GM21717 (cell line): ENCODE results near the gene CCDC184.
"Not testable (repeated sequence)": the region's sequence is repeated elsewhere in the genome, so short reads cannot be mapped to it uniquely, and the experiment has no call there.

Source experiments
- ATAC-seq: cut with Tn5 transposase; IDR thresholded peaks from one replicate; pipeline ENCODE4 v1.9.1; 2021; ENCODE audit warnings: mild to moderate bottlenecking, moderate library complexity; ENCODE audit not compliant: unreplicated experiment

Gene CCDC184

DNA sequence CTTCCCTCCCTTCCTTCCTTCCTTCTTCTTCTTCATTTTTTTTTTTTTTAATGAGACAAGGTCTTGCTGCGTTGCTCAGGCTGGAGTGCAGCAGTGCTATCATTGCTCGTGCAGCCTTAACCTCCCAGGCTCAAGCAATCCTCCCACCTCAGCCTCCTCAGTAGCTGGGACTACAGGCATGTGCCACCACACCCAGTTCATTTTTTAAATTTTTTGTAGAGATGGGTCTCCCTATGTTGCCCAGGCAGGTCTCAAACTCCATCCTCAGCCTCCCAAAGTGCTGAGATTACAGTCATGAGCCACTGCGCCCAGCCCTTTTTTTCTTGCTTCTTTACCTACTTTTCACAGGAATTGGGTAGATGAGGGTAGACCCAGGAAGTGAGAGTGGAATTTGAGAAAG lies 18.1 kb downstream of the CCDC184 start:
- ATAC-seq, result no peak

DNA sequence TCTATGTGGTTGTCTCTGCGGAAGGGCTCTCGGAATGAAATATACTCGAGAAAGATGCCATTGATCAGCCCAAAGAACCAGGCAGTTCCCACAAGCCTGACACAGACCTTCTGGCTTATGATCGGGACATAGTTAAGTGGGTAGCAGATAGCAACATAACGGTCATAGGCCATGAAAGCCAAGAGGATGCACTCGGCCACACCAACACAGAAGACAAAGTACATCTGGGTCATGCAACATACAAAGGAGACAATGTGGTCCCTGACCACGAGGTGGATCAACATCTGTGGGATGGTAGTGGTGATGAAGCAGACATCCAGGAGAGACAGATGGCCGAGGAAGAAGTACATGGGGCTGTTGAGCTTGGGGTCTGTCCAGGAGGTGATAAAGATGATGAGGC lies 19.3 kb downstream of the CCDC184 start:
- ATAC-seq, result no peak

DNA sequence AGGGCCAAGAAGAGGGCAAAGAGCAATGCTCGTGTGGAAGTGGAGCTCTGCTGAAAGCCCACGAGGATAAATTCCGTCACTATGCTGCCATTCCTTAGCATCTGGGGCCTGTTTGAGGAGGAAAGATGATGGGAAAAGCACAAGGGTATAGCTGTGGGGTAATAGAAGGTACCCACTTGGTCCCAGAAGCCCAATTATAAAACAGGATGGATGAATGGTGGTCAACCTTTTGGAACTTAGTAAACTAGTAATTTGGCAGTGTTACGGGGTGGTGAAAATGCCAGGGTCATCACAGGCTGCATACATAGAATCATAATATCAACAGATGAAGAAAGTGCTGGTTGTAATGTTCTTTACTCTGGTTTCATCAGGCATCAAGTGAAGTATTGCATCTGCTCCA lies 19.7 kb downstream of the CCDC184 start, which contains the start of gene OR10AD1:
Gene OR10AD1, minus strand, starts transcription at position 101 of the 400 bp plus-strand sequence. Its CDS starts 0 bp downstream, at position 101.
- ATAC-seq, result no peak

DNA sequence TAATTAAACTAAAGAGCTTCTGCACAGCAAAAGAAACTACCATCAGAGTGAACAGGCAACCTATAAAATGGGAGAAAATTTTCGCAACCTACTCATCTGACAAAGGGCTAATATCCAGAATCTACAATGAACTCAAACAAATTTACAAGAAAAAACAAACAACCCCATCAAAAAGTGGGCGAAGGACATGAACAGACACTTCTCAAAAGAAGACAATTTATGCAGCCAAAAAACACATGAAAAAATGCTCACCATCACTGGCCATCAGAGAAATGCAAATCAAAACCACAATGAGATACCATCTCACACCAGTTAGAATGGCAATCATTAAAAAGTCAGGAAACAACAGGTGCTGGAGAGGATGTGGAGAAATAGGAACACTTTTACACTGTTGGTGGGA lies 26.1 kb downstream of the CCDC184 start:
- ATAC-seq, result not testable (repeated sequence)

DNA sequence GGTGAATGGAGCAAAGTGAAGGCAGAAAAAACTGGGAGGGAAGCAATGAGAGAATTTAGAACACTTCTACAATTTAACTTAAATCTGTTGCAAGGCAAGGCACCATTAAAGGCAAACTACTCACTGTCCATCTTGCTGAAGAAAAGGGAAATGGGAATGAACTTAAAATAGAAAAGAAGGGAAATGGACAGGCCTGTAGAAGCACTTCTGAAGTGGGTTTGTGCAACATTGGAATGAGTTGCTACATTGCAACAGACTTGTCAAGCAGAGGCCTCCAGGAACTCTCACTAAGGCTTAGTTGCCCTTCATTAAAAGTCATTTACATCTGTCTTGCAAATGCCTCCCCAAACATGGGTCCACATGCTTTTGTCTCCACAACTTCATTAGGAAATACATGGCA lies 33.3 kb downstream of the CCDC184 start:
- ATAC-seq, result no peak

DNA sequence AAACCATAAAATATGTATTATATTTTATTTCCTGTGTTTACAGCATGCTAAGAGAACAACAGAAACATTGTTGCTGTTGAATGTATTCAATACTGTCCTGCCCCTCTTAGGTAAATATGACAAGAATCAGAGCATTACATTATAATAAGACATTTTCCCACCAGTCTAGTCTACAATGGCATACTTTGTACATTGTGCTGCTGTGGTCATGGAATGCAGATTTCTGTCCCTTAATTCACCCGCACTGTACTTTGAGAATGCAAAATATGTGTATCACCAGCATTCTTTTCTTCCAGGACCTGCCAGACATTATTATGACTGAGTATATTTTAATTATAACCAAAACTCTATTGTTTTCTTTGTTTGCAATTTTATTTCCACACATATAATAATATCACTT lies 36.2 kb downstream of the CCDC184 start:
- ATAC-seq, result no peak

DNA sequence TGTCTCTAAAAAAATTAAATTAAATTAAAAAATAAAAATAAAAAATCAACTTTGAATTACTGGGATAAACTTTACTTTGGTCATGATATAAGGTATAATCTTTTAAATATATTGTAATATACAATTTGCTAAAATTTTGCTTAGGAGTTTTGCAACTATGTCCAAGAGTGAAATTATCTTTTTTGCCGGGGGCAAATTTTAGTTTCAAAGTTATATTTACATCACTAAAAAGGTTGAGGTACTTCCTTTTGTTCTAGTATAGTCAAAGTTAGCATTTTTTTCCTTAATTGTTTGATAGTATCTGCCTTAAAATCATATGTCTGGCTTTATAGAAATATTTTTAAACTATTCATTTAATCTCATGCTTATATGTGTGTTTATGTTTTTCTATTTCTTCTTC lies 37.3 kb downstream of the CCDC184 start:
- no peak for ATAC-seq

DNA sequence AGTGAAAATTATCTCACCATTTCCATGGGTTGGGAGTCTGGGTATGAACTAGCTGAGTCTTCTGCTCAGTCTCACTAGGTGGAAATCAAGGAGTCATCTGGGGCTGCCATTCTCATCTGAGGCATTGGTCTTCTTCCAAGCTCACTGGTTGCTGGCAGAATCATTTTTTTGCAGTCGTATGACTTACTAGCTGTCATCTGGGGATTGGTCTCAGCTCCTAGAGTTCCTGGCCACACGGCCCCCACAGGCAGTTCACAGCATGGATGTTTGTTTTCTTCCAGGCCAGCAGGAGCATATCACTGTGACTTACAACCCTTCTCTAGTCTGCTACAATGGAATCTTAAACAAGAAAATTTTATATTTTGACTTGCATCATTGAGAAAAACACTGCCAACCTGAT lies 38.2 kb downstream of the CCDC184 start:
- ATAC-seq, result no peak

DNA sequence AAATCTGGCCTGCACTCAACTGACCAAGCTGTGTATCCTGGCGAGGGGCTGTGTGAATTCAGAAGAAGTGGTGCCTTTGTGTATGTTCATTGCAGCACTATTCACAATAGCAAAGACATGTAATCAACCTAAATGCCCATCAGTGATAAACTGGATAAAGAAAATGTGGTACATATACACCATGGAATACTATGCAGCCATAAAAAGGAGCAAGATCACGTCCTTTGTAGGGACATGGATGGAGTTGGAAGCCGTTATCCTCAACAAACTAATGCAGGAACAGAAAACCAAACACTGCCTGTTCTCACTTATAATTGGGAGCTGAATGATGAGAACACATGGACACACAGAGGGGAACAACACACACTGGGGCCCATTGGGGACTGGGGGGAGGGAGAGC lies 41.1 kb downstream of the CCDC184 start:
- not testable (repeated sequence) for ATAC-seq

DNA sequence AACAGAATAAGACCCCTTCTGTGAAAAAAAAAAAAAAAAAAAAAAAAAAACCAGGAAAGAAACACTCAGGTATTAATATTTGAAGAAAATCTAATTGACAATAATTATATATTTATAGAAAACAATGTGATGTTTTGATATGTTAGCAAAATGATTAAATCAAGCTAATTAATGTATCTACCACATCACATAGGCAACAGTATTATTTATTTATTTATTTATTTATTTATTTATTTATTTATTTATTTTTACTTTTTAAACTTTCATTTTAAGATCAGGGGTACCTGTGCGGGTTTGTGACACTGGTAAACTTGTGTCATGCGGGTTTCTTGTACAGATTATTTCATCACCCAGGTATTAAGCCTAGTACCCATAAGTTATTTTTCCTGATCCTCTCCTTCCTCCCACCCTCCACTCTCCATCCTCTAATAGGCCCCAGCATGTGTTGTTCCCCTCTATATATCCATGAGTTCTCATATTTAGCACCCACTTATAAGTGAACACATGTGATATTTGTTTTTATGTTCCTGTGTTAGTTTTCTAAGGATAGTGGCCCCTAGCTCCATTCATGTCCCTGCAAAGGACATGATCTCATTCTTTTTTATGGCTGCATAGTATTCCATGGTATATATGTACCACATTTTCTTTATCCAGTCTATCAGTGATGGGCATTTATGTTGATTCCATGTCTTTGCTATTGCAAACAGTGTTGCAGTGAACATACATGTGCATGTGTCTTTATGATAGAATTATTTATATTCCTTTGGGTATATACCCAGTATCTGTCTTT lies 47.9 kb downstream of the CCDC184 start:
- ATAC-seq, result not testable (repeated sequence)
